DMS114 treated with DMSO at 0.1 percent for 48 hours (cell line): Measurements from ENCODE around the gene LMX1B.

ENCODE experiments used
- DNase-seq: peaks from one replicate; lab custom pipeline; 2025; ENCODE audit not compliant: unreplicated experiment; lab: John Stamatoyannopoulos, UW

Gene LMX1B

DNA sequence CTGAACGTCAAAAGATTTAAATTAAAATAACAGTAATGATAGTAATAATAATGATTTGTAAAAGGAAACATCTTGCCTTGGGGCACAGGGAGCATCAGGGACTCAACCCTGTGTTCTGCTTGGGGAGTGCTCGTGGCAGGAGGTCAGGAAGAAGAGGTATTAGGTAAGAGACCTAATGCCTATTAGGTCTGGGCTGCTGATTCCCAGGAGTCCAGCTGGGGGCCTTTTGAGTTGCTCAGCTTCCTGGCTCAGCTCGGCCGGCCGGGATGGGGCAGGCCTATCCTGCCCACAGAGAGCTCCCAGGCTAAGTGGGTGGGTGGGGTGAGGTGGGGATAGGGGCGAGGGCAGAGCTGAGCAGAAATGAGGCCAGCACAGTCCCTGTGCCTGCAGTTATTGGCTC is 17.5 kb downstream of the LMX1B start:
- no peak for DNase-seq

DNA sequence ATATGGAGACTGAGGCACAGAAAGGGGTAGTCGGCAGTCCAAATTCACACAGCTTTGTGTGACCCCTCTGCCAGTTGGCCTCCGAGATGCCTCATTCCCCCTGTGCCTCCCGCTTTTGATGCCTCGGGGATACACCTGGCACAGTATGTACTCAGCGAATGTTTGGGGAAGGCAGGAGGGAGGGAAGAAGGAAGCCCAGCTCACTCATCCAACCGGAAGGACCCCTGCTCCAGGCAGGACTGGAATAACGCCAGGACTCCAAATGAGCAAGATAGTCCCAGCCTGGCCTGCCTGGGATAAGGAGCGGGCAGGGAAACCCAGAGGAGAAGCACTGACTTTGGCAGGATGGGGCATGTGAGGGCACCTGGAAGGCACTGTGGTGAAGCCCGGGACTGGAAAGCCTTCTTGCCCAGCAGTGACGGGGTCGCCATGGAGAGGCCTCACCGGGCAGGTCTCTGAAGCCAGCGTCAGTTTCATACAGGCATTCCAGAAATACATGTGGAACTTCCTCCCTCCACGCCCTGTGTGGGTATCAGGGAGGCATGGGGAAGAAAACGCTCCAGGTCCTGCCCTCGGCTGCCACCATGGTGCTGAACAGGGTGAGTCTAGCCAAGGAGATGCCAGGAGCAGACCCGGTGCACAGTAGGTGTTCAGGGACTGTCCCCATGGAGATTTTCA is 20.3 kb downstream of the LMX1B start:
- no peak for DNase-seq

DNA sequence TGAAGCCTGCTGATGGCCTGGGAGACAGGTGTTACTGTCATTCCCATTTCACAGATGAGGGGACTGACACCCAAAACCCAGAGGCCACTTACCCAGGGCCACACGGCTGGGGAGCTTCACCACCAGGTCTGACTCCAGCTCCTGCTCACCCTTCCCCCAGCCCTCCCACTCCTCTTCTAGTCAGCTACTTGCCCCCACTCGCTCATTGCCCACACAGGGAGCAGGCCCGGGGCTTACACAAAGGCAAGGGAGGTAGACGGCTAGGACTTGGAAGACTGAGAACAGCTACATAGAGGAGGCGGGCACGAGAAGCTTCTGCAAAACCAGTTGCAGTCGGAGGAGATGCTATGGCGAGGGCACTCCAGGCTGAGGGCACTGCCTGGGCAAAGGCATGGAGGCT is 21.3 kb downstream of the LMX1B start:
- DNase-seq, result no peak

DNA sequence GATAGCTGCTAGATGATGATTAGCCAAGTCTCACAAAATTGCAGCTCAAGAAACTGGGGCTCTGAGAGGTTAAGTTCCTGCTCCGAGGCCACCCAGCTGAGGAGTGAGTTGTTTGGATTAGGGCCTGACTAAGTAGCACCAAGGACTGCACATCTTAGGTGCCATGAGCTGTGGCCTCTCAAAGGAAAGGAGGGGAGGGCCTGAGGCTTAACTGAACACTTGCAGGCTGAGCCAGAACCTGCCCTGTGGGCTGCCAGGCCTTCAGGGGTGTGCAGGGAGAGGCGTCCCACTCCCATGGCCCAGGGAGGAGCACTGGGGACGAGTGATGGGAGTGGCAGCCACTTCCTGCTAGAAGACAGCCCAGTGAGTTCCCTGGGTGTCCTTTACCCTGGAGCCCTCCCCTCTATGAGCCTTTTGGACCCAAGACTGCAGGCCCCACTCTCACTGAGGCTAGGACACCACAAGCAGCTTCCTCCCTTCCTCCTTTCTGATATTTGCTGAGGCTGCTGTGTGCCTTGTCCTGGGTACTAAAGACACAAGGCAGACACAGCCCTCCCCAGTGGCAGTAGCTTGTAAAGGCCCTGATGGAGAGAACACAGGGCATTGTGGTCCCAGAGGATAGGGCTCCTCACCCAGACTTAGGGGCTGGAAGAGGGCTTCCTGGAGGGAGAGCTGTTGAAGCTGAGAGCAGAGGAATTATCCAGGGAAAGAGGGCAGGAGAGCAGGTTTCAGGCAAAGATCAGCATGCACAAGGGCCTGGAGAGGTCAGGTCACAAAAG is 22.1 kb downstream of the LMX1B start:
- DNase-seq, result no peak

DNA sequence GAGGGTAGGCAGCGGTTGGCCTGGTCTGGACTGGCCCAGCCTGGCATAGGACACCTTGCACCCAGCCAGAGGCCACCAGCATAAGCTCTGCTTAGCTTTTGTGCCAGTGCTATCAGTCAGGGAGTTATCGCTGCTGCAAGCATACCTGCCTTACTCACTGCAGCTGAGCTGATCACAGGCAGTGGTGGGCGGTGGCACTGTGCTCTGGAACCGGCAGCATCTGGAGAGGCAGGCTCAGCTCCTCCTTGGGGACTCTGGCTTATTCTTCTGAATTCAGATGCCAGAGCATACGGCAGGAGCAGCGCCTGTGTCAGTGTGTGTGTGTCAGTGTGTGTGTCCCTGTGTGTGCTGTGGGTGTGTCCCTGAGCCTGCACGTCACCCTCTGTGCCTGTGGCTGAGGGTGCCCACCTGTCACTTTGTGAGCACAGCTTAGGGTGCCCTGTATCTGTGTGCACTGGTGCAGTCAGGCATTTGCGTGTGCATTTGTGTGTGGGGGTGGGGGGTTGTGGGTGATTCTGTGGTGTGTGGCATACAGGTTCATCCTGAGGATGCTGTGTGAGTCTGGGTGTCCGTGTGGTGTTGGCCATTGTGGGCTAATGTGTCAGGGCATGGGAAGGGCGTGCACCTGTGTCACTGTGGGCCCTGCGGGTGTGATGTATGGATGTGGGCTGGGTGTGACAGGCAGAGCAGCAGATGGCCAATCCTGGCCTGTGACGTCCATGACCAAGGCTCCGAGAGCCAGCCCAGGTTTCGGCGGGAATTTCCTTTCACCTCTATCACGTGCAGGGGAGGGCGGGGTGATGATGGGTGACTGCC is 23.5 kb downstream of the LMX1B start:
- no peak for DNase-seq

DNA sequence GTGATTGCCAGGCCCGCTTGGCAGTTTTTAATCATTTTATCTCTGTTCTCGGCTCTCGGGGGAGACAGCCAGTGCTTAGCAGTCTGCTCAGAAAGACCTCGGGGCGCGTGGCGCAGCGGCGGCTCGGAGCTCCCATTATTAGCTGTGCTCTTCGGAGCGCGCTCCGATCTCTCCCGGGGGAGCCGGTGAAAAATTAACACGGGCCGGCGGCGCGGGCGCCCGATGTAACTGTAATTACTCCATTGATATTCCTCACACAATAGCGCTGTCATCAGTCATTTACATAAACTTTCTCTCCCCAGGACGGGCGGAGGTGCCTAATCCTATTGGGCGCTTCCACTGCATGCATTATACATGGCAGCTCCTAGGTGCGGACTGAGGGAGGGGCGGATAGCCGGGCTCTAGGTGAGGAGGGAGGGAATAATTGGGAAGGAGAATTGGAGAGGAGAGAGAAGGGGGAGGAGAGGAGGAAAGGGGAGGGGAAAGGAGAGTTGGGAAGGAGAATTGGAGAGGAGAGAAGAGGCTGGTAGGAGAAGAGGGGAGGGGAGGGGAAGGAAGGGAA is 24.9 kb downstream of the LMX1B start:
- no peak for DNase-seq

DNA sequence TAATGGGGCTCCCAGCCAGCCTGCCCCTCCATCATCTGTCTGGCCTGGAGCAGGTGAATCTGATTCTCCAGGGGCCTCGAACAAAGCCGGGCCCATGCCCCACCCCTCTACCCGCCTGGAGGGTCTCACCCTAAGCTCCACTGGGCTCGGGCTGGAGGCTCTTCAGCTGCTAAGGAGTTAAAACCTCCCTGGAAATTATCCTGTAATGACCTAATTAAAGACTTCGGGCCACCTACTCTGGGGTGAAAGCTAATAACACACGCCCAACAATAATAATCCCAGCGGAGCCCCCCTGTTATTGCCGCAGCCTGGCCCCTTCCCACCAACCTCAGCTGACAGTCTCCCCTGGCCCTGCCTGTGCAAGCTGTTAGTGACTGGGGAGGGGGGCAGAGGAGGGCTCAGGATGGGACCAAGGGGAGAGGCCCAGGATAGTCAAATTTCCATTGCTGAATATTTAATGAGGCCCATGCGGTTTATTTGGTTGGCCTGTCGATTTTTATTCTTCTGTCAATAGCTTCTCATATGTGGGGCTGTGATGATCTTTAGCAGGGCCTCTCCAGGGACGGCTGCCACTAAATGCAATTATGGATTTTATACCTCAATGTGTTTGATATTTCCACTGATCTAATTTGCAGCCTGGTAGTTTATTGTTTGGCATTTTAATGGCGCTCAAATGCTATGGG is 25.7 kb downstream of the LMX1B start:
- no peak for DNase-seq

DNA sequence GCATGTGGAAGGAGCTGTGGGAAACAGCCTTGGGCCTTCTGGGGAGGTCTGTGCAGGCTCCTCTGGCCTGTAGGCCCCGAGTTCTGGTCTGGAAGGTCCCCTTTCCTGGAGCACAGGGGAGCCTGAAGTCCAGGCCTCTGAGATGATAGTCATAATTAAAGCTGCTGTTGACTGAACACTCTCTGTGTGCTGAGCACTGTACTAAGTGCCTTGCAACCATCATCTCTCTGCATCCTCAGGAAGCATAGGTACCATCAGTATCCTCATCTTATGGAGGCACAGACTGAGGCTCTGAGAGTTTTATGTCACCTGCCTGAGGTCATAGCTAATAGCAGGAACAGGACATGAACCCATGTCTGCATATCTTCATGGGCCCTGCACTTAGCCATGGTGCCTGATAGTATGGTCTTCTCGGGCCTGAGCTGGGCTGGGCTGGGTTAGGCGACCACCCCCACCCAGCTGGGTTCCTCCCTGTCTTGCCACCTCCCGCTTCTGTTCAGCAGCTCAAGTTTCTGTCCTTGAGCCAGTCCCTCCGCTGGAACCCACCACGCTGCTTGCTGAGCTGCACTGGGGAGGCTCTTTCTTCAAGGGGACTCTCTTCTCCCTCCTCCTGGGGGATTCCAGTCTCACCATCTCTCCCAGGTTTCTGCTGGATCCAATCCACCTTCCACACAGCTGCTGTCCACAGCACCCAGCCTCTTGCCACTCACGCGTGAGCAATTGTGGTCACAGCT is 27.6 kb downstream of the LMX1B start:
- no peak for DNase-seq

DNA sequence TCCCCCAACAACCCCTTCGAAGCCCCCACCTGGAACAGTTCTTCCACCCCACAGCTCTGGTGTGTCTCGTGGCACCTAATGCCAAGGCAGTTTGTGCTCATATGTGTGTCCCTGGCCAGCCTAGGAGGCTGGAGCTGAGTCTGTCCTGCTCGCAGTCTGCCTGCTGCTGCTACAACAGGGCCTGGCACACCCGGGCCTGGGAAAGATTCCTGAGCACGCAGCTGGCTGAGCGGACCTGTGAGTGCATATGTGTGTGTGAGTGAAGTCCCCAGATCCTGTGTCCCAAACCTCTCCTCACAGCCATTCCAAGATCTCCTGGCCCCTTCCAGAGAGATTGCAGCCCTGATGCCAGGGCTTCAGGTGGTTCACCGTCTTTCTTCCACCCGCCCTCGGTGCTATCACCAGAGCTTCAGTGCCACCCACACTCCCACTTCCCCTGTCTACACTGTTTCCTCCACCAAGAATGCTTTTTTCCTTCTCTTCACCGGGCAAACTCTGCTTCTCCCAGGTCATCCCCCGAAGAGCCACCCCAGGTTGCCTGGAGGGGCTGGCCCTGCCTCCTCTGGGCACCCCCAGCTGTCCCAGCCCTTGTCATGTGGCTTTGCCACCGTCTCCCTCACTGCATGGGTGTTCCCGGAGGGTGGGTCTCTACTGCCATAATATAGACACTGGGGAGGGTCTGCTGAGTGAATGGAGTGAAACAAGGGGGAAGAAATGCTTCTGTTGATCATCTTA is 28.4 kb downstream of the LMX1B start:
- DNase-seq, result no peak

DNA sequence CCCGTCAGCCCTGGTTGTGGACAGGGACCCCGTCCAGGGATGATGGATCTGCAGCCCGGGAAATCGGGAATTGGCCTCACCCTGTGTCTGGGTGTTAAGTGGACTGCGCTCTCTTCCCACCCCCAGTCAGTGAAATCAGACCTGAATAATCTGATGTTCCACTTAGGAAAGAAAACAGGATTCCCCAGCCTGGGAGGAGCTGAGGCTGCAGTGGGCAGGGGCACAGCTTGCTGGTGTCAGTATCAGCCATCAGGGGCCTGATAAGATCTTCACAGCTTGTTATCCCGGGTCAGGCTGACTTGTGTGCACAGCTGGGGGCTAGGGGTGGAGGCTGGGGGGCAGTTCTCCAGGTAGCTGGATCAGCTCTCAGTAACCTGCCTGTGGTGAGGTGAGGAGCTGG is 29.1 kb downstream of the LMX1B start:
- DNase-seq, result no peak

DNA sequence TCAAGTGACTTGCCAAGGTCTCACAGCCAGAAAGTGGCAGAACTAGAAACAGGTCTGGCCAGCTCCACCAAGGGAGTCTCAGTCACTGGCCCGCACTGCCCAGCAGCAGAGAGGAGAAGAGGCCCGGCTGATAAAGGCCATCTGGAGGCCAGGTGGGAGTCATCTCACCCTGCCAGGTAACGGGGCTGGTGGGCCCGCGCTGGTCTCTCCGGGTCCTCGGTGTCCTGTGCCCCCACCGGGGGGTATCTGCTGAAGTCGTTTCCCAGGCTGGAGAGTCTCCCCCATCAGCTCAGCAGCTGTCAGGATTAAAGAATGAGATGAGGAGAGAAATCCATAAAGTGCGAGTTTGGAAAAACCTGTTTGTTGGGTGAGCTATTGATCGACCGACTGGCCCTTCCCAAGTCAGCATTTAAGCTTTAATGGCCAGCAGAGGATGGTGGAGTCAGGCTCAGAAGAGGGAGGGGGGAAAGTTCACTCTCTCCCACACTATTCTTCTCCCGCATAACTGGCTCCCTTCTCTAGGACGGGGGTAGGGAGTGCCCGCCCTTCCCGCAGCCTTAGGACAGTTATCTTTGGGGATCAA is 30.3 kb downstream of the LMX1B start:
- no peak for DNase-seq

DNA sequence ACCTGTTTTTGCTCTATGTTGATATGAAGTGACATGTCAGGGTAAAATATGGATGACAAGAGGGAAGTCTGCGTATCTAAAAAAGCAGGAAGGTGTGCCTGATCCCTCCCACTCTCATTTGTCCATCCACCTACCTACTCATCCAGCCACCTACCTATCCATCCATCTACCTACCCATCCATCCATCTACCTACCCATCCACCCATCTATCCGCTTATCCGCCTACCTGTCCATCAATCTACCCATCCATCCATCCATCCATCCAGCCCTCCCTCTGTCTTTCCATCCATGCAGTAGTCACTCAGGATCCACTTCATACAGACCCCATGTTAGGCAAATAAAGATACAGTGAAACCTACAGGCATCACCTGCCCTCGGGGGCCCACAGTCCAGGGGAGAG is 32.4 kb downstream of the LMX1B start:
- DNase-seq, result no peak

DNA sequence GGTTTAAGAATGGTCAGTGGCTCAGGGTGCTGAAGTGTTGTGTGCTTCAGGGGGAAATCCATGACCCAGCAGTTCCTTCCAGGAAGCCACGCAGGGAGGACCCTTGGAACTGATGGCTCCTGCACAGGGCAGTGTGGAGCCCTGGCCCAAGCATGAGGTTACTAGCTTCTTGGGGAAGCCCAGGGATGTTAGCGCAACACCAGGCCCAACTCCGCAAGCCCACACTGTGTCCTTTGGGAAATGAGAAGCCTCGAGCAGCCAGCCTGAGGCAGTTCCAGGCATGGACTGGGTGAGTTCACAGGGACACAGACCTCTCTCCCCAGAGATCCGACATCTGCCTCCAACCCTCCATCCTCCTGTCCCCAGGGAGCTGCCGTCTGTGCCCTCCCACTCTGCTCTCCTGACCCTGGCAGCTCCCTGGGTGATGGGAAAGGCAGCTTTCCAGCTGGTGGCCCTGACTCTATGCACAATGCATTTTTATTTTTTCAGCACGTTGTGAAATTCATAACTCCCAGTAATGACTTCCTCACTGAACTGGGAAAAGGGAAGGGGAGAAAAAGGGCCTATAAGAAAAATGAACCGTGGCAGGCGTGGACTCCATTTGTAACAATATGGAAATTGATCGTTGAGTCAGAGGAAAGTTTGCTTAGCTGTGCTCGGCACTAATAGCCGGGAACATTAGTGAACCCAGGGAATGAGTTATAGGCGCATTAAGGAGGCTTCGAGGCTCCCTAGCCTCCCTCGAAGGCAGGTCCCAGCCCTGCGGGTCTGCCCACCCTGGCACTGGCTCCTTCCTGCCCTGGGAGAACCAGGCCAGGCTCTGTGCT is 34.1 kb downstream of the LMX1B start:
- no peak for DNase-seq

DNA sequence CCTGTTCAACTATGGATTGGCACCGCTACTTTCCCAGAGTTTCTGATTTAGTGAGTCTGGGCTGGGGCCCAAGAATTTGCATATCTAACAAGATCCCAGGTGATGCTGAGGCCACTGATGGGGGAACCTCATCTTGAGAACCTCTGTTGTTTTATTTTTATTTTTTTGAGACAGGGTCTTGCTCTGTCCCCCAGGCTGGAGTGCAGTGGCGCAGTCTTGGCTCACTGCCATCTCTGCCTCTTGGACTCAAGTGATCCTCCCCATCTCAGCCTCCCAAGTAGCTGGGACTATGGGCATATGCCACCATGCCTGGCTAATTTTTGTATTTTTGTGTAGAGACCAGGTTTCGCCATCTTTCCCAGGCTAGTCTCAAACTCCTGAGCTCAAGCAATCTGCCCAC is 35.7 kb downstream of the LMX1B start:
- no peak for DNase-seq

DNA sequence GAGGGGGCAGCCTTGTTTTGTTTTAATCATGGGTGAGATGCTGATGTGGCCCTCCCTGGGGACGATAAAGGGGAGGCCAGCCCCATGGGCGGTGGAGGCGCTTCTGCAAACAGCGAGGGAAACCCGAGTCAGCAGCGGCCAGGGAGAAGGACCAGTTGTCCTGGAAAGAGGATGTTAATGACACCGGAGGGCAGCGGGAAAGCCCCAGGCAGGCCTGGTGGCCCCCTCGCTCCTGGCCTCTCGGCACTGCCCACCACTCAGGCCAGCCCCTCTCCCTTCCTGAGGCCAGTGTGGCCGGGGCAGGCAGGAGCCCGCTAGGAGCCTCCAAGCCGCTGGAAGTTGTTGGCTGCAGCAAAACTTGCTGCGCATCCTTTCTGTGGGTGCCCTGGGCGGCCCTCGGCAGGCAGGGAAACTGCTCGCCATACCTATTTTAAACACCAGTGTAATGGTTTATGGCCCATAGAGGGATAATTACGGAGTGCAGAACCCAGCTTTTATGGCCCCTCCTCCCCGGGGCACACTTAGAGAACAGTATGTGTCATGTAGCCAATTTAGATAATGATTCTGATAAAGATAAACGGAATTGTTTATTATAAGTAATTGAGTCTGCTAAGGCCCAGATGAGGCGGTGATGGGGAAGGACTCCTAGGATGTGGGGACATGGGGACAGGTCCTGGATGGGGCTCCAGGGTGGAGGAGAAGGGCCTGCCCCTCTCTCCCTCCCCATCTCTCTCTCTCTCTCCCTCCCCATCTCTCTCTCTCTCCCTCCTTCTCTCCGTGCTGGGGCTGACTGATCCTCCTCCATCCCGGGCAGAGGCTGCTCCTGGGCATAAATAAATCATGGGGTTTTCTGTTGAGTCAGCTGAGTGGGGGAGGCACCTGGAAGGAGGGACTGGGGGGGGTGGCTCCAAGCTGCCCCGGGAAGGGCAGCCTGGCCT is 36.9 kb downstream of the LMX1B start:
- DNase-seq, result no peak

DNA sequence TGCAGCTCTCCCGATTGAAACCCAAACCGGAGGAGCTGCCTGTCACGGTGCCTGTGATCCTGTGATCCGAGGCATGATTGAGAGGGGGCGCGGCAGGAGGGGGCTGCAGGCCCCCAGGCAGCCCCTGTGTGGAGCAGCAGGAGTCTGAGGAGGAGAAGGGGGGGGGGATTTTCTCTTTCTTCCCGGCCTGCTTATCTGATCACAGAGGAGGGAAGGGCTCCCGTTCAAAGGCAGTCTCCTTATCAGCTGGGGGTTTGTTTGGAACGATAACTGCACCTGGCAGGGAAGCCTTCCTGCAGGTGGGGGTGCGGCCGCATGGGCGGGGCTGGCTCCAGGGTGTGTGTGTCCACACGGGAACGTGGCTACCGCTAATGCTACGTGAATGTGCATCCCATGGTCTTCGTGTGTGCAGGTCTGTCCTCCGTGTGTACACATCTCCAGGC is 38.4 kb downstream of the LMX1B start:
- no peak for DNase-seq

DNA sequence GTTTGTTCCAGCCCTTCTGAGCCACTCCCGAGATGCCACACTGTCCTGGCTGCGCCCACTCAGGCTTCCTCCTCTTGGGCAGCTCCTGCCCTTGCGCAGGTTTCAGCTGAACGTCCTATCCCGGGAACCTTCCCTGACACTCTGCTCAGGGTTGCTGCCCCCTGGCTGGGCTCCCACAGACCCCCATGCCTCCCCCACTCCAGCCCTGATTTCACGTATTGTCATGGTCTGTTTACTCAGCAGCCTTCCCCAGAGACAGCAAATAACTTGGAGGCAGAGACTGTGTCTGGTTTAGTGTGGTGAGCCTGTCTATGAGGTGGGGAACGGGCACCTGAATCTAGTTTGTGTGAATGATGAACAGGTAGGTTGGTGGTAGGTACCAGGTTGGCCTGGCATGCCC is 40.4 kb downstream of the LMX1B start:
- no peak for DNase-seq
